Ascending aorta (tissue), 2 donors: Measurements from ENCODE around the gene ABCG4. TPM values are rescaled to one million over a fixed set of nuclear protein-coding genes. Genes with fewer than 3 reads are reported as not detected.
"Not testable (repeated sequence)": the region's sequence is repeated elsewhere in the genome, so short reads cannot be mapped to it uniquely, and the experiment has no call there.

ENCODE experiments used
- DNase-seq, 2 donors: peaks; one replicate each; pipeline ENCODE4 v3.0.0-alpha.2; 2019; ENCODE audit warnings: low spot score in 2 of 2
- H3K27ac ChIP-seq, 2 donors: fragments of 200-600 bp; sonication (generic); one replicate each; pipeline ENCODE4 v1.5.1; 2016 to 2017; ENCODE audit warnings: mild to moderate bottlenecking in 1 of 2
- H3K27me3 ChIP-seq: fragments of 200-600 bp; sonication (generic); one replicate; pipeline ENCODE4 v1.5.1; 2017
- H3K36me3 ChIP-seq, 2 donors: fragments of 200-600 bp; sonication (generic); one replicate each; pipeline ENCODE4 v1.5.1; 2016
- H3K4me1 ChIP-seq, 2 donors: fragments of 200-600 bp; sonication (generic); one replicate each; pipeline ENCODE4 v1.5.1; 2016 to 2017; ENCODE audit warnings: mild to moderate bottlenecking in 1 of 2
- H3K4me3 ChIP-seq, 2 donors: fragments of 200-600 bp; sonication (generic); one replicate each; pipeline ENCODE4 v1.5.1; 2016 to 2017; ENCODE audit warnings: mild to moderate bottlenecking in 1 of 2
- H3K9me3 ChIP-seq, 2 donors: fragments of 200-600 bp; sonication (generic); one replicate each; pipeline ENCODE4 v1.5.1; 2016
- intact Hi-C: fragments of 100-400 bp; cut with DNase I; formaldehyde crosslinking; loops from one replicate; pipeline ENCODE4 v1.15.1; 2023
- total RNA-seq: library from RNA; depleted of rRNA; stranded (reverse); fragments of >200 nt; gene quantifications from one replicate; pipeline ENCODE4 v1.1.0, GENCODE V29; 2016
- TF ChIP-seq, protein P1 (sequence below), 3 experiments: fragments of 200-600 bp in 2 of 3; fragments of 450-650 bp in 1 of 3; sonication (generic) in 2 of 3; IDR thresholded peaks; one replicate each; pipeline ENCODE4 v1.5.1; 2016 to 2019; ENCODE audit warnings: antibody characterized with exemption in 3 of 3, mild to moderate bottlenecking in 1 of 3, moderate library complexity in 1 of 3

ABCG4 gene
- total RNA-seq, 1 donor from 2014 or later: not detected

DNA sequence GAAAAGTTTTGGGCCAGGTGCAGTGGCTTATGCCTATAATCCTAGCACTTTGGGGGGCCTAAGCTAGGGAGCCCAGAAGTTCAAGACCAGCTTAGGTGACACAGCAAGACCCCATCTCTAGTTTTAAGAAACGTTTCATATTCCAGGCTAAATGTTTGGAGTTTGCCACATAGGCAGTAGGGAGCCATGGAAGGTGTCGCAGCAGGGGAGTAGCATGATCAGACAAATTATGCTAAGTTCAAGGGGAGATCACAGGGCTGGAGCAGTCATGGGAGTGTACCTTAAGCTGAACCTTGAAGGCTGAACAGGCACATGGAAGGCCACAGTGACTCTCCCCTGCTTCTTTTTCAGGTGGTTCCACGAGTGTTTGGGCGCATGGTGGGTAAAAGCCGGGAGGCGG, 30.5 kb downstream of the ABCG4 start:
- no peak overlapping the region for H3K27ac ChIP-seq
- H3K36me3 ChIP-seq: peaks cover 49 to 57% of the 10 kb centered on the region in 2 donors
- TF ChIP-seq, protein P1, sequence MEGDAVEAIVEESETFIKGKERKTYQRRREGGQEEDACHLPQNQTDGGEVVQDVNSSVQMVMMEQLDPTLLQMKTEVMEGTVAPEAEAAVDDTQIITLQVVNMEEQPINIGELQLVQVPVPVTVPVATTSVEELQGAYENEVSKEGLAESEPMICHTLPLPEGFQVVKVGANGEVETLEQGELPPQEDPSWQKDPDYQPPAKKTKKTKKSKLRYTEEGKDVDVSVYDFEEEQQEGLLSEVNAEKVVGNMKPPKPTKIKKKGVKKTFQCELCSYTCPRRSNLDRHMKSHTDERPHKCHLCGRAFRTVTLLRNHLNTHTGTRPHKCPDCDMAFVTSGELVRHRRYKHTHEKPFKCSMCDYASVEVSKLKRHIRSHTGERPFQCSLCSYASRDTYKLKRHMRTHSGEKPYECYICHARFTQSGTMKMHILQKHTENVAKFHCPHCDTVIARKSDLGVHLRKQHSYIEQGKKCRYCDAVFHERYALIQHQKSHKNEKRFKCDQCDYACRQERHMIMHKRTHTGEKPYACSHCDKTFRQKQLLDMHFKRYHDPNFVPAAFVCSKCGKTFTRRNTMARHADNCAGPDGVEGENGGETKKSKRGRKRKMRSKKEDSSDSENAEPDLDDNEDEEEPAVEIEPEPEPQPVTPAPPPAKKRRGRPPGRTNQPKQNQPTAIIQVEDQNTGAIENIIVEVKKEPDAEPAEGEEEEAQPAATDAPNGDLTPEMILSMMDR (IDR thresholded peaks at IDR 0.05): no peak
- H3K27me3 ChIP-seq: no peaks in the 10 kb centered on the region
- H3K9me3 ChIP-seq: no peaks in the 10 kb centered on the region
- peaks cover 0 to 3% of the 10 kb centered on the region in 2 donors for H3K4me1 ChIP-seq
- DNase-seq: no peak
- intact Hi-C loops: no loop called here
- no peak overlapping the region for H3K4me3 ChIP-seq

DNA sequence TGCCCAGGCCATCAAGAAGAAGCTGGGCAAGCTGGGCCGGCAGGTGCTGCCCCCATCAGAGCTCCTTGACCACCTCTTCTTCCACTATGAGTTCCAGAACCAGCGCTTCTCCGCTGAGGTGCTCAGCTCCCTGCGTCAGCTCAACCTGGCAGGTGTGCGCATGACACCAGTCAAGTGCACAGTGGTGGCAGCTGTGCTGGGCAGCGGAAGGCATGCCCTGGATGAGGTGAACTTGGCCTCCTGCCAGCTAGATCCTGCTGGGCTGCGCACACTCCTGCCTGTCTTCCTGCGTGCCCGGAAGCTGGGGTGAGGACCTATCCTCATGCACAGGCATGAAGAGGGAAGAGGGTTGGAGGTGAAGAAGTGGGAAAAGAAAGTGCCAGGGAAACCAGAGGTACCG, 31.1 kb downstream of the ABCG4 start:
- Histone ChIP-seq H3K9me3 (no peaks in the 10 kb centered on the region), H3K27me3 (no peaks in the 10 kb centered on the region), H3K4me1 (peaks cover 0 to 3% of the 10 kb centered on the region in 2 donors), H3K36me3 (peaks cover 42 to 51% of the 10 kb centered on the region in 2 donors), H3K27ac (no peak overlapping the region), H3K4me3 (no peak overlapping the region)
- DNase-seq: no peak
- intact Hi-C loops: no loop called here
- TF ChIP-seq, protein P1 (IDR thresholded peaks at IDR 0.05): no peak

DNA sequence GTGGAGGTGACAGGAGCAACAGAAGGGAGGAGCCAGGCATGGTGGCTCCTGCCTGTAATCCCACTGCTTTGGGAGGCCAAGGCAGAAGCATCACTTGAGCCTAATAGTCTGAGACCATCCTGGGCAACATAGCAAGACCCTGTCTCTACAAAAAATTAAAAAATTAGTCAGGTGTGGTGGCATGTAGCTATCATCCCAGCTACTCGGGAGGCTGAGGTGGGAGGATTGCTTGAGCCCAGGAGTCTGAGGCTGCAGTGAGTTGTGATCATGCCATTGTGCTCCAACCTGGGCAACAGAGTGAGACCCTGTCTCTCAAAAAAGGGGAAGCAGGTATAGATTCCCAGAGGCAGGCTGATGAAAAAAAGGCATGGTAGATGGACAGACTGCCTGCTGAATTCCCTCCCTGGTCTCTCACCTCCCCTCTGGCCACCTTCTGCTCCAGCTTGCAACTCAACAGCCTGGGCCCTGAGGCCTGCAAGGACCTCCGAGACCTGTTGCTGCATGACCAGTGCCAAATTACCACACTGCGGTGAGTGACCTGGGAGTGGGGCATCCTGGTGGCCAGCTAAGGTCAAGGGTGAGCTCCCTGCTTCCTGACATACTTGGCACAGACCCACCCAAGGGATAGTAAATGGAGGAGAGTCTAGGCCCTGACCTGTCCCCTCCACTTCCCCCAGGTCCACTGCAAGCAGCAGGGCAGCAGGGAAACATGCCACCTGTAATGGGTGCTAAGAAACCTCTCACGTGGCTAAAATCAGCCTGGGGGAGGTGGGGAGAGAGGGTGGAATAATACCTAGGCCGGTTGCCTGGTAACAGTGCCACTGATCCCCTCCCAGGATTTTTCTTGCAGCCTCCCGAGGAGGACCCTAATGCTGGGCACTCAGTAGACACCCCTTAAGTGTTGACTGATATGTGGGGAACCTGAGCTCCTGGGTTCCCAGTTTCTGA, 32.2 kb downstream of the ABCG4 start:
- no peak for DNase-seq
- intact Hi-C loops: no loop called here
- H3K4me1 ChIP-seq: peaks cover 0 to 3% of the 10 kb centered on the region in 2 donors
- H3K36me3 ChIP-seq: peaks cover 35 to 41% of the 10 kb centered on the region in 2 donors
- no peaks in the 10 kb centered on the region for H3K9me3 ChIP-seq
- TF ChIP-seq, protein P1 (IDR thresholded peaks at IDR 0.05): no peak
- H3K27ac ChIP-seq: no peak overlapping the region
- no peak overlapping the region for H3K4me3 ChIP-seq
- H3K27me3 ChIP-seq: no peaks in the 10 kb centered on the region

DNA sequence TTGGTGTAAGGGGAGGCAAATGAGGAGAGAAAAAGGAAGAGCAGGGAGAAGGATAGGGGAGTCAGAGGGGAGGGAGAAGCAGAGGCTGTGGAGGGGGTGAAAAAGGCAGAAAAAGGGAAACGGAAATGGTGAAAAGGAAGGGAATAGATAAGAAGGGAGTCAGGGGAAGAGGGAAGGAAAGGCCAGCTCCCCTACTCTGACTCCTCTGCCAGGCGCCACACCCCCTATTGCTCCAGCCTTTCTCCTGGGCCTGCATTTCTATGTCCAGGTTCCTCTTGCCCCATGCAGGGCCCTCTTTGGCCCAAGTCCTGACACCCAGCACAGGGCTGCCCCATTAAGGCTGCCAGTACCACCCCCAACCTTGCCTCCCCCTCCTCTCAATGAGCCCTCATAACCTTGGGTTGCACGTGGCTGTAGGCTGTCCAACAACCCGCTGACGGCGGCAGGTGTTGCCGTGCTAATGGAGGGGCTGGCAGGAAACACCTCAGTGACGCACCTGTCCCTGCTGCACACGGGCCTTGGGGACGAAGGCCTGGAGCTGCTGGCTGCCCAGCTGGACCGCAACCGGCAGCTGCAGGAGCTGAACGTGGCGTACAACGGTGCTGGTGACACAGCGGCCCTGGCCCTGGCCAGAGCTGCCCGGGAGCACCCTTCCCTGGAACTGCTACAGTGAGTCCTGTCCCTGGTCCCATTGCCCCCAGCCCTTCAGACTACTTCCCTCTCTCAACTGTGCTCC, 33.0 kb downstream of the ABCG4 start:
- no peak for DNase-seq
- H3K4me3 ChIP-seq: no peak overlapping the region
- TF ChIP-seq, protein P1 (IDR thresholded peaks at IDR 0.05): no peak
- no peaks in the 10 kb centered on the region for H3K9me3 ChIP-seq
- H3K4me1 ChIP-seq: peaks cover 0 to 3% of the 10 kb centered on the region in 2 donors
- H3K27me3 ChIP-seq: no peaks in the 10 kb centered on the region
- H3K27ac ChIP-seq: no peak overlapping the region
- H3K36me3 ChIP-seq: peaks cover 32 to 40% of the 10 kb centered on the region in 2 donors
- intact Hi-C loops: no loop called here

DNA sequence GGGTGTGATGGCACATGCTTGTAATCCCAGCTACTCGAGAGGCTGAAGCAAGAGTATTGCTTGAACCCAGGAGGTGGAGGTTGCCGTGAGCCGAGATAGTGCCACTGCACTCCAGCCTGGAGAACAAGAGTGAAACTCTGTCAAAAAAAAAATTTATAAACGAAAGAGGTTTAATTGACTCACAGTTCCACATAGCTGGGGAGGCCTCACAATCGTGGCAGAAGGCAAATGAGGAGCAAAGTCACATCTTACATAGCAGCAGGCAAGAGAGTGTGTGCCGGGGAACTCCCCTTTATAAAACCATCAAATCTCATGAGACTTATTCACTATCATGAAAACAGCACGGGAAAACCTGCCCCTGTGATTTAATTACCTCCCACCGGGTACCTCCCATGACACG, 35.5 kb downstream of the ABCG4 start:
- intact Hi-C loops, H3K27ac ChIP-seq, H3K27me3 ChIP-seq, H3K4me3 ChIP-seq, H3K4me1 ChIP-seq, DNase-seq, H3K9me3 ChIP-seq: not testable (repeated sequence)
- H3K36me3 ChIP-seq: peaks cover 26 to 32% of the 10 kb centered on the region in 2 donors
